ENCODE data around the gene CEND1.

DNA sequence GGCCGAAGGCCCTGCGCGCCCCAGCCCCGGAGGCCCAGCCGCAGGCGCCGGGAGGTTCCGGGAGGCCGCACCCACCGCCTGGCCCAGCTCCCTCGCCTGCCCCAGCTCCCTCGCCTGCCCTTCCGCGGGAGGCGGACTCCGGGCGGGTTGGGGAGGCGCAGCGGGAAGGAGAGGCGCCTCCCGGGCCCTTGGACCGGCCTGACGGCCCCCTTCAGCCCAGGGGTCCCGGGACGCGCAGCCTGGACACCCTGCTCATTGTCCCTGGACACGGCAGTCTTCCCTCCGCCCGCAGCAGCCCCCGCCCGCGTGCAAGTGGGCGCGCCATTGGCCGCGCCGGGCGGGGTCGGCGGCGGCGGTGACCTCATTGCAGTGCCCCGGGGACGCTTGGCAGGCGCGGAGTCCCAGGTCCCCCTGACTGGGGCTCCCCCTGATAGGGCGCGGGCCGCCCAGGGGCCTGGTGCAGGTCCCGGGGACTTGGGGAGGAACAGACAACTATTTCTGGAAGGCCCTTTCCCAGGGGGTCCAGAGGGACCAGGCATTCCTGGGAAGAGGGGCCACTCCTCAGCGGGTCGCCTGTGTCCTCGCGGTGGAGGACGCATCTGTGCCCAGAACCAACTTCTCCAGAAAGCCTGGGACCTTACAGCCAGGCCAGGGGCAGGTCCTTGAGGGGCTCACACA lies 43.4 kb upstream of the CEND1 start:
- TF ChIP-seq CTCF (IDR thresholded peaks at IDR 0.05; ENCODE audit: borderline replicate concordance, extremely low read depth, low read length, poor library complexity, severe bottlenecking) (no peak), EZH2 (IDR thresholded peaks at IDR 0.05; ENCODE audit: borderline replicate concordance, low read depth, low read length, severe bottlenecking) (no peak)

Data from DND-41 (cell line).